ENCODE data around the gene NR4A3. TPM values are rescaled to one million over a fixed set of nuclear protein-coding genes. Genes with fewer than 3 reads are reported as not detected.

Gene NR4A3
- total and polyA plus RNA-seq, 10 donors, result 0.32 to 6.7 (median 2.2) TPM

GRCh38 chr9:99825172-99826046, 3.7 kb downstream of the NR4A3 start:
- DNase-seq, result peak; percentile 79
- H3K9me3 ChIP-seq, result no peaks in the 10 kb centered on the region
- H3K27ac ChIP-seq, result no peak overlapping the region
- H3K4me1 ChIP-seq, result peaks cover 23 to 71% (median 47%) of the 10 kb centered on the region in 6 donors
- intact Hi-C loops (cut with DNase I; ENCODE audit: low total_unique reads), result no loop called here
- WGBS, 5 donors, result 10 to 30% (median 14%) methylated on average over 29 to 44 of the region's 44 CpGs
- H3K4me3 ChIP-seq, result peak overlapping the region in 6 of 8 donors; percentile 67 to 94 (median 83)
- peaks cover 7 to 86% (median 63%) of the 10 kb centered on the region in 7 donors for H3K27me3 ChIP-seq (replicated peaks in 1 of 7)
- H3K36me3 ChIP-seq, result no peaks in the 10 kb centered on the region
- TF ChIP-seq POLR2A (IDR thresholded peaks at IDR 0.05) (no peak), POLR2AphosphoS5 (IDR thresholded peaks at IDR 0.05) (no peak)
- TF ChIP-seq, protein P1, sequence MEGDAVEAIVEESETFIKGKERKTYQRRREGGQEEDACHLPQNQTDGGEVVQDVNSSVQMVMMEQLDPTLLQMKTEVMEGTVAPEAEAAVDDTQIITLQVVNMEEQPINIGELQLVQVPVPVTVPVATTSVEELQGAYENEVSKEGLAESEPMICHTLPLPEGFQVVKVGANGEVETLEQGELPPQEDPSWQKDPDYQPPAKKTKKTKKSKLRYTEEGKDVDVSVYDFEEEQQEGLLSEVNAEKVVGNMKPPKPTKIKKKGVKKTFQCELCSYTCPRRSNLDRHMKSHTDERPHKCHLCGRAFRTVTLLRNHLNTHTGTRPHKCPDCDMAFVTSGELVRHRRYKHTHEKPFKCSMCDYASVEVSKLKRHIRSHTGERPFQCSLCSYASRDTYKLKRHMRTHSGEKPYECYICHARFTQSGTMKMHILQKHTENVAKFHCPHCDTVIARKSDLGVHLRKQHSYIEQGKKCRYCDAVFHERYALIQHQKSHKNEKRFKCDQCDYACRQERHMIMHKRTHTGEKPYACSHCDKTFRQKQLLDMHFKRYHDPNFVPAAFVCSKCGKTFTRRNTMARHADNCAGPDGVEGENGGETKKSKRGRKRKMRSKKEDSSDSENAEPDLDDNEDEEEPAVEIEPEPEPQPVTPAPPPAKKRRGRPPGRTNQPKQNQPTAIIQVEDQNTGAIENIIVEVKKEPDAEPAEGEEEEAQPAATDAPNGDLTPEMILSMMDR (IDR thresholded peaks at IDR 0.05 in 8 of 11, conservative IDR thresholded peaks at IDR 0.05 in 3 of 11), result no peak

- peaks cover 23 to 60% (median 42%) of the 10 kb centered on the region in 6 donors for H3K4me1 ChIP-seq
- 73 to 78% (median 76%) methylated on average over 3 of the region's 3 CpGs for WGBS, 5 donors
- H3K27me3 ChIP-seq (replicated peaks in 1 of 7), result peaks cover 7 to 97% (median 63%) of the 10 kb centered on the region in 7 donors
- no peak for TF ChIP-seq POLR2AphosphoS5 (IDR thresholded peaks at IDR 0.05)
- TF ChIP-seq, protein P1 (IDR thresholded peaks at IDR 0.05 in 8 of 11, conservative IDR thresholded peaks at IDR 0.05 in 3 of 11), result no peak
- TF ChIP-seq POLR2A (IDR thresholded peaks at IDR 0.05), result no peak
- H3K4me3 ChIP-seq, result no peak overlapping the region
- intact Hi-C loops (cut with DNase I; ENCODE audit: low total_unique reads), result no loop called here
- DNase-seq, result no peak
- H3K9me3 ChIP-seq, result no peaks in the 10 kb centered on the region
- no peak overlapping the region for H3K27ac ChIP-seq
- no peaks in the 10 kb centered on the region for H3K36me3 ChIP-seq
These were observed 4.9 kb downstream of the NR4A3 start for GRCh38 chr9:99826579-99826978.

GRCh38 chr9:99827244-99827643, 5.6 kb downstream of the NR4A3 start:
- intact Hi-C loops (cut with DNase I; ENCODE audit: low total_unique reads), result no loop called here
- Histone ChIP-seq H3K36me3 (no peaks in the 10 kb centered on the region), H3K9me3 (no peaks in the 10 kb centered on the region), H3K27me3 (replicated peaks in 1 of 7) (peaks cover 7 to 94% (median 63%) of the 10 kb centered on the region in 7 donors), H3K27ac (no peak overlapping the region), H3K4me1 (peaks cover 23 to 55% (median 39%) of the 10 kb centered on the region in 6 donors), H3K4me3 (no peak overlapping the region)
- 60 to 80% (median 71%) methylated on average over 2 of the region's 2 CpGs for WGBS, 5 donors
- no peak for DNase-seq
- TF ChIP-seq, protein P1 (IDR thresholded peaks at IDR 0.05 in 8 of 11, conservative IDR thresholded peaks at IDR 0.05 in 3 of 11), result no peak
- TF ChIP-seq POLR2A (IDR thresholded peaks at IDR 0.05) (no peak), POLR2AphosphoS5 (IDR thresholded peaks at IDR 0.05) (no peak)

DNA sequence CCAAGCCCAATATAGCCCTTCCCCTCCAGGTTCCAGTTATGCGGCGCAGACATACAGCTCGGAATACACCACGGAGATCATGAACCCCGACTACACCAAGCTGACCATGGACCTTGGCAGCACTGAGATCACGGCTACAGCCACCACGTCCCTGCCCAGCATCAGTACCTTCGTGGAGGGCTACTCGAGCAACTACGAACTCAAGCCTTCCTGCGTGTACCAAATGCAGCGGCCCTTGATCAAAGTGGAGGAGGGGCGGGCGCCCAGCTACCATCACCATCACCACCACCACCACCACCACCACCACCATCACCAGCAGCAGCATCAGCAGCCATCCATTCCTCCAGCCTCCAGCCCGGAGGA, 6.3 kb downstream of the NR4A3 start:
- DNase-seq, result no peak
- Histone ChIP-seq H3K4me1 (peaks cover 23 to 47% (median 31%) of the 10 kb centered on the region in 6 donors), H3K9me3 (no peaks in the 10 kb centered on the region), H3K36me3 (no peaks in the 10 kb centered on the region), H3K27ac (no peak overlapping the region), H3K27me3 (replicated peaks in 1 of 7) (peaks cover 7 to 86% (median 63%) of the 10 kb centered on the region in 7 donors), H3K4me3 (peak overlapping the region in 1 of 8 donors; percentile 47)
- WGBS, 5 donors, result 51 to 76% (median 58%) methylated on average over 11 to 15 of the region's 15 CpGs
- TF ChIP-seq, protein P1 (IDR thresholded peaks at IDR 0.05 in 8 of 11, conservative IDR thresholded peaks at IDR 0.05 in 3 of 11), result no peak
- TF ChIP-seq POLR2AphosphoS5 (IDR thresholded peaks at IDR 0.05), result no peak
- TF ChIP-seq POLR2A (IDR thresholded peaks at IDR 0.05), result no peak
- intact Hi-C loops (cut with DNase I; ENCODE audit: low total_unique reads), result no loop called here
